OCI-M1 (cell line): ENCODE results near the gene SLC7A6.
A peak's percentile ranks its signal among the peaks of the same experiment; 100 is the strongest.

Experiments
- DNase-seq: peaks from one replicate; lab custom pipeline; 2025; lab: John Stamatoyannopoulos, UW

Gene SLC7A6

DNA sequence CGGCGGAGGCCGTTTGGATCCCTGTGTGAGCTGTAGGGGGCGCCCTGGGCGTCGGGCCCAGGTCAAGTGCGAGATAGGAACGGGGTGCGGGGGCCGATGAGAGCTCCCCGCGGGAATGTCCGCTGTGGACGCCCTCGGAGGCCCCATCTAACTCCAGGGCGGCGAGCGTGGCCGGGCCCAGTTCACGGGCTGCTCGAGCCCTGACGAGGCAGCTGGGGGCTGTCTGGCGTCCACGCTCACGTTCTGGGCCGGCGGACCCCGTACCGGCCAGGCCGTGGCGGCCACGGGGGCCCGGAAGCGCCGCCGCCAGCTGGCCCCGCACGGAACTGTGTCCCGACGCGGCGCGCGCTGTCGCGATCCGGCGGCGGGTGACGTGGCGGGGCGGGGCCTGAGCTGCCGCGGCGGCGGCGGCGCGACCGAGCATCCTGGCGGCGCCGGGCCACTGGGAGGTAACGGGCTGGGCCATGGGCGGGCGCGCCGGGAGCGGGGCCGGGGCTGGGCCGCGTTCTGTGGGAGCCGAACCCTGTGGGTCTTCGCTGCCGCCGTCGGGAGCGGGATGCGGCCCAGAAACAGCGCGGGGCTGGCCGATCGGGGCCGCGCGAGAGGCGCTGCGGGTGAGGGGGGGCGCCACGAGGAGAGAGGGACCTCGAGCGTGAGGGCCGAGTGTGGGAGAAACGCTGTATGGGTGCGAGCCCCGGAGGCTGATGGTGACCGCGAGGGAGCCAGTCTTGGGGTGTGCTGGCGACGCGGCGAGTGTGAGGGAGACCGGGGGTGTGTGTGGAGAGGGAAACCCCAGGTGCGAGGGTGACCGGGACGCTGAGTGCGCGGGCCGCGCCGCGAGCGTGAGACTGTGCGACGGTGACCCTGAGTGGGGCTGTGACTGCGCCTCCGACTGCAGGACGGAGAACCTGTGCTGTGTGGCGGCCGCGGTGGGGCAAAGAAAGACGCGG is at the start of gene SLC7A6:
Gene SLC7A6 (plus strand): TSS at position 399 of the 950 bp plus-strand sequence. CDS start 10,201 bp downstream, outside the sequence.
- DNase-seq: peak; percentile 85

DNA sequence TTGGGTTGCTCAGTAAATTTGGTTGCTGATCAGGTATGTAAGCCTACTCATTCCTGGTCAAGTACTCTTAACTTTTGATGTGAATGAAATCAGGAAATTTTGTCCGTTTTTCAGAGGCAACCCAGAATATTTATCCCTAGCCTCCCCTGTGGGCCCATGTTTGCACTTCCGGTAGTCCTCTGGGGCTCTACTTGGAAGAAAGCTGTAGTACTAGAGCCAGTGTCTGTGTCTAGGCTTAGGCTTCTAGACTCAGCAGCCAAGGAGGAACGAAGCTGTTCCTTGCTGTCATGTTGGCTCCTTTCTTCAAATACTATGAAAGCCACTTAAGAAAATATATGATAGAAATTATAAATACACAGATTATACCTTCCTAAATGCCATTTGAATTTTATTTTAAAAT is 49.6 kb upstream of the SLC7A6 start:
- DNase-seq: no peak

DNA sequence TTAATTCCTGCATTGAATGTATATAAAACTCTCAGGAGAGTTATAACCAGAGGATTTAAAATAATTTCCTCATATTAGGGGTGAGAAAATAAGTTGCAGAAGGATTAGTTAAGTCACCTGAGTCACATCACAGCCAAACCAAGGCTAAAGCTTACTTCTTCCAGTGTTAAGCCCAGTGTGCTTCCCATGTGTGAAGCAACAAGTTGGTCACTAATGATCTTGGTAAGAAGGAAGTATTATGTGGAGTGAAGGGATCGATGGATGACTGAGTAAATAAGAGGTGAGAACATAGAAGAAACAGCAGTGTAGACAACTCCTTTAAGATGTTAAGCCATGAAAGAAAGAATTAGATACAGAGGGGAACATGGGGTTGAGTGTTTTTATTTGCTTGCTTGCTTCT is 49.0 kb upstream of the SLC7A6 start:
- no peak for DNase-seq

DNA sequence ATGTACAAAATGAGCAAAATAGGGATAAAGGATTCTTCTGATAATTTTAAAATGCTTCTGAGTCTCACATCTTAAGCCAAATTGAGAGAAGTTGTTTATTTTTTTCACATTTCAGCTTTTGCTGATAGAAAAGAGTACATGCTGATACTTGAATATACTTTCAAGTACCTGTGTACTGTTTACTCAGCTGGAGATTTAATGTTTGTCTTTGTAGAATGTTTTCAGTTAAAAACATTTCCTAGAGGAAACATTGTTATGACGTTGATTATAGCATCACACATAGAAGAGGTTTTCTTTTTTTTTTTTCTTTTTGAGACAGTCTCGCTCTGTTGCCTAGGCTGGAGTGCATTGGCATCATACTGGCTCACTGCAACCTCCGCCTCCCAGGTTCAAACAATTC is 48.1 kb upstream of the SLC7A6 start:
- no peak for DNase-seq

DNA sequence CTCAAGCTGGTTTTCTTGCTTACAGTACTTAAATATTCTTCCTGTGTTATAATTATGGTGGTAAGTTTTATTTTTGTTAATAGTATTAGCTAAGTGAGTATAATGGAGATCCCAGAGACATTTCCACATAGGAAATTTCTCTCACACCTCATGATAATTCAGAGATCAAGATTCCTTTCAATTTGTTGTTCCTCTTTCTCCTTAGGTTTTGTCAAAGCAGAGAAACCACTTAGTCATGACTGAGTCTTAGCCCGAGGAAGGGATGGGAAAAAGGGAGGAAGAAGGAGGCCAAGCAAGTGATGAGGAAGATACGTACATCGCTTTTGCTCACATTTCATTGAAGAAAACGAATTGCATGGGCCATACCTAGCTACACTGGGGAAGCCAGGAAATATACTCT is 46.8 kb upstream of the SLC7A6 start:
- DNase-seq: peak; percentile 17

DNA sequence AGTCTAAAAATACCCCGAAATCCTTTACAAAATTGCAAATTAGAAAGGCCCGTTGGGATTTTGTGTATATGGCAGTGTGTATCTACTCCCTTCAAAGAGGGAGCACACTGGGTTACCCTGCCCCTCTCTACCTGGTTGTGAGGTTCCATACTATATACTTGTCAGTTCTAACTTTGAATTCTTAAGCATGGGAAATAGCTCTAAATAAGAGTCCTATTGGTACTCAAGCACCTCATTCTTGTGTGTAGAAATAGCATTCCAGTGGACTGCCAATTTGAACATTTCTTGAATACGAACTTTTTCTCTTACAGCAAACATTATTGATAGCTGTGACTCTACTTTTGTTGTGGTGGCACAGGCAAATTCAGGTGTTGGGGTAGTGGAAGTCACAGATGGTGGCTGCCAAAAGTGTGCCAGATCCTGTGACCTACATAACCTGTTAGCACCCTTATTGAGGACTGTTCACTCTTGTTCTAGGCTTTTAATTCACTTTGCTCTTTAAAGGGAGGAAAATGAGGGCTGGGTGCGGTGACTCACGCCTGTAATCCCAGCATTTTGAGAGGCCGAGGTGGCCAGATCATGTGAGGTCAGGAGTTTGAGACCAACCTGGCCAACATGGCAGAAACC is 44.5 kb upstream of the SLC7A6 start:
- no peak for DNase-seq

DNA sequence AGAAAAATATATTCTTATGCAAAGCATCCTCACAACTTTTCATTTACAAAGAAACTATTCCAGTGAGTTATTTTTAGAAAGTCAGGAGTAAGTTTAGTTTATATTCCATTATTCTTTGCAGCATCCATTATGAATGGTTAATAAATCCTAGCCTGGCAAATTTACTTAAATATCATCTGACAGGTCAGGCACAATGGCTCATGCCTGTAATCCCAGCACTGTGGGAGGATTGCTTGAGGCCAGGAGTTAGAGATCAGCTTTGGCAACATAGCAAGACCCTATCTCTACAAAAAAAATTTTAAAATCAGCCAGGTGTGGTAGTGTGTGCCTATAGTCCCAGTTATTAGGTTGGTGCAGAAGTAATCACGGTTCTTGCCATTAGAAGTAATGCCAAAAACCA is 41.3 kb upstream of the SLC7A6 start:
- no peak for DNase-seq

DNA sequence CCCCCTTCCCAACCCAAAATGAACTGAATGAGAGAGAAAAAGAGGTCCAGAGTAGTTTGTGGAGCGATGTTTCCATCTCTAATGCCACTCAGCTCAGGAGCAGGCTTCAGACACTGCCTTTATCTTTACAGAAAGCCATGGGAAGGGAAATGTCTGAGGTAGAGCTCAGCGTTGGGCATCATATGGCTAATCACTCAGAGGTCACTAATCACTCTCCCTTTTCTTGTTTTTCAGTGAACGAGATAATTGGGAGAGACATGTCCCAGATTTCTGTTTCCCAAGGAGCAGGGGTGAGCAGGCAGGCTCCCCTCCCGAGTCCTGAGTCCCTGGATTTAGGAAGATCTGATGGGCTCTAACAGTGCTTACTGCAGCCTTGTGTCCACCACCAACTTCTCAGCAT is 38.2 kb upstream of the SLC7A6 start:
- DNase-seq: no peak

DNA sequence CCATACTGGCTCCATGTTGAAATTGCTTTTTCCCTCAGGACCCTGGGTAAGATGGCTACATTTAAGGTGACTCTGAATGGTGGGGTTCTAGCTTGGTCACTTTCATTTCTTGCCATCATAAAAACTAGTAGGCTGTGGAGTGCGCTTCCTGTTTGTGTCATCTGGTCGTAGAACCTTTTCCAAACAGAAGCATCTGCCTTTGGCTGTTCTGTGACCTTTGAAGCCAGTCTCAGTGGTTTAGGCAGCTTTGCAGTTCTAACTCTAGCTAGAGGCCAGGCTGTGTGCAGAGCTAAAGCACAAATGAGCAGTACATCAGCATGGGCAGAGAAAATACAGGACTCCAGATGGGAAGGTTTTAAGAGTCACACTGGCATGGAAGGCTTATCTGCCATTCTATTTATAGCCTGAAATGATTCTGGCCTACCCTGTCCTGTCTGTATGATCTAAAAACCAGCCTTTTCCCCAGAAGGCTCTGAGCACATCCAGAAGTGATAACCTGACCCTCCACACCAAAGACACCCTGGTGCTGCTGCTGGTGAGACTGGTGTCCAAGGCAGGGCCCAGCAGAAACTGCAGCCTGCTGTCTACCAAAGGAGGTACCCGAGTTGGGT is 37.0 kb upstream of the SLC7A6 start:
- peak; percentile 18 for DNase-seq

DNA sequence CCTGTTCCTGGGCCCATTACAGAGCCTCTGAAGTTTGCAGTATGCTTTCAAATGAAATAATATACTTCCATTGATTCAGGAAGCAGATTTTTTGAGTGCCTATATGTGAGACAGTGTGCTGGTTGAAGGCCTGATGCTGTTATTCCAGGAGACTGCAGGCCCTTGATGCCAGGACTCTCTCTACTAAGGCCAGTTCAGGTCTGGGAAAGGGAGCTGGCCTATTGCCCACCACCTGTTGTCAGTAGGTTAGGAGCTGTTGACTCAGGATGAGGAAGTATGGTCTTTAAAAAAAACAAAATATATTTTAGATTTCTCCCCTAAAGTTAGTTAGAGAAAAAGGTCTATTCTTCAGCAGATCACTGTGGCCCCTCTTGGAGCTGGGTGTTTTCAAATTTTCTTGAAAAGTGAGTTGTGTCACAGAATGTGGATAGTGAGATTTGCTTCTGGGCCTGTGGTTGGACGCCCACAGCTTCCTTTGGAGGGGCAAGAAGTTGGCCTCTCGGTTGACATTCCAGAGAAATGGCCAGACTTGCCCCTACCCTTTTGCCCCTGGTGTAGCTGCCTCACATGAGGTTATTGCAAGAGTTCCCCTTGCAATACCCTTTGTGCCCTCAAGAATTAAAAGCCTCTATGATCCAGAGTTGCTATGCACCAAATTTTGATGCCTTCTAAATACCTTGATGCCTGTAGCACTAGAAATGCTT is 36.3 kb upstream of the SLC7A6 start:
- DNase-seq: no peak

DNA sequence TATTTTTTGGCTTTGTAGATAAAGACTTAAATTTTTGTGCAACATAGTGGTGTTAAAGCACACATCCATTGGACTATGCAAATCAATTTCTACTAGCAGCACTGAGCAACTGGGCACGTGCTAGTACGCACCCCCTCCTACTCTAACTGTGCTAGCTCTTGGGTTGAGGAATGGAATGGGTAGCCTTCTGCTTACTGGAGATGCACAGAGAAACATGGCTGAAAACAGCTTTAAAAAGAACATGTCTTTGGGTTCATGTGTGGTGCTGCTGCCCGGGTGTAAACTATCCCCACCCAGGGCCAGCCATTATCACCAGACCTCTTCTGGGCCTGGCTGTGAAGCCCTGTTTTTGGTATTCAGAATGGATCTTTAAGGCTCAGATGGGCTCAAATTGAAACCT is 35.7 kb upstream of the SLC7A6 start:
- DNase-seq: no peak

DNA sequence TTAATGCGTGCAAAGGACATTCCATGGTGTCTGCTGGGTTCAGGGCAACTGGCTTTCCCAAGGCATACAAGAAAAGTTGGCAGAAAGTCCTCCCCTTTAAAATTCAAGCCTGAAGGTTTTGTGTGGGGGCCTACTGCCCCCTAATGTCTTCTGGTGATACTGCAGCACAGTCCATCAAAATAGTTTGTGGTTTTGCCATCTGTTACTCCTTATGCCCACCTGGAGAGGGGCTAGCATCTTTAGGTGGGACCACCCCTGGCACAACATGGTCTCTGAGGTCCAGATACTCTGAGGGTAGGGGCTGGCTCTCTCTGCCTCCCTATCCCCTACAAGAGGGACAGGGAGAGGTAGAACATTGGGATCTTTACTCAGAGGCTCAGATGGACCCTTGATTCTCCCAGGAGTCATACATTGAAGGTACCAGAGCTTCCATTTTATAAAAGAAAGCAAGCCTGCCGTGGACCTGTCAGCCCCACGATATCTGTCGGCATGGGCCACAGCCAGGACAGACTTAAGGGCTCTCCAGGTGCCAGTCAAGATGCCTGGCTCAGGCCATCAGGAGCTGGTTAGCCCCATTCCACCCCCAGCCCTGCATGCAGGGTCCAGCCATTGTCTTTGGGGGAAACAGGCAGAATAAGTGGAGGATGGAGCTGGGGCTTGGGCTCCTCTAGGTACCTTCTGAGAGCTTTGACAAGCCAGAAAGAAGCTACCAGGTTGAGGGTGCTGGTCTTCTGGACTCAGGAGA is 34.7 kb upstream of the SLC7A6 start:
- DNase-seq: peak; percentile 70

DNA sequence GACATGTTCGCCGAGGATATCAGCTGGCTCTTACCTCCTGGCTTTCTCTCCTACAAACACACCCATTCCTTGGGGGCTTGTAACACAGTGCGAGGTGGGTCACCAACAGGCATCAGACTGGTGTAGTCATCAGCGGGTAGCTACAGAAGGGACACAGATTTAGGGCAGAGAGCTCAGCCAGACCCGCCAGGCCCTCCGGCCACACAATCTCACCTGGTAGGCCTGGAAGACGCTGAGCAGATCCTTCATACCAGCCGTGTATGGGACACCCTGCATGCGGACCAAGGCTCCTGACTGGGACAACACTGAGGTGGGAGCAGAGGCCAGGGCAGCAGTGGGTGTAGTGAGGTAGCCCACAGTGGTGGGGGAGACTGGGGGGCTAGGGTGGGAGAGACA is 34.2 kb upstream of the SLC7A6 start:
- no peak for DNase-seq

DNA sequence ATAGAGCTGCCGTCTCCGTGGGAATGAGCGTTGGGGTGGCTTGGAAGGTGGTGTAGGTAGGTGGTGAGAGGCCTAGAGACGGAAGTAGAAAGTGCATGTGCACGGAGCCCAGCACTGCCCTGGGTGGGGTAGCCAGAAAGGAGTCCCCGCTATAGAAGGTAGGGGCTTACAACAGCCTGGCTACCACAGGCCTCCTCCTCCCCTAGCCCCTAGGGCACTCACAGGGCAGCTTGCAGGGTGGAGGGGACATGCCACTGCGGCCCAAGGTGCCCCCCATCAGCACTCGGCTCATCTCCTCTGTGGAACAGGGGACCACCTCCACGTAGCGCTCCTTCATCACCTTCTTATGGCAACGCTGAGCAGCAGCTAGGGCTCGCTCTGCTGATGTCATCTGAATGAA is 33.4 kb upstream of the SLC7A6 start:
- DNase-seq: no peak

DNA sequence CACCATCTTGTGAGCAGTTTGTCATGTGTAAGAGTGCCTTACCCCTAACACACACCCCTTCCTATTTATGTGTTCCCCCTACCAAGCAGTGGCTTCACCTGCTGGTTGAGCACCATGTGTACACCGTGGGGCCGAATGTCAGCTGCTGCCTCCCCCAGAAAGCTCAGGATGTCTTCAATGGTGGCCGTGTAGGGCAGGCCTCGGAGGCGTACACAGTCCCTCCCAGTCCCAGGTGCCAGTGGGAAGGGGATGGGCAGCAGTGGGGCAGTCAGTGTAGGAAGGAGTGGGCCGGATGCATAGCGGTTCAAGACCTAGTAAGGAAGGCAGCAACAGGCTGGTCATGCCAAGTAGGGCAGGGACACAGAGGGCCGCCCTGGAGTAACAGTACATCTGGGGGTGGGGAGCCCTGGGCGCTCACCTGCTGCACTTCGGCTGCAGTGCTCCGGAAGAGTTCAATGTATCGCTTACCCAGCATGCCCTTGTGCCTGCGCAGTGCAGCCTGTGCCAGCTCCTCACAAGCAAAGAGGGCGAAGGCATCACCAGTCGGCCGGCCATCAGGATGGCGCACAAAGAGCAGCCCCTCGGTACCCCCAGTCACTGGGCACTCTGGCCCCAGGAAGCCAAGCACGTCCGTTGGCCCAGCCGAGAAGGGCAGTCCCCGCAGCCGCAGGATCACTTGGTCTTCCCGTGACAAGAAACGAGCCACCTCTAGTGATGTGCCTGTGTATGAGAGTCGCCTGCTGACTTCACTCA is 32.8 kb upstream of the SLC7A6 start:
- no peak for DNase-seq

DNA sequence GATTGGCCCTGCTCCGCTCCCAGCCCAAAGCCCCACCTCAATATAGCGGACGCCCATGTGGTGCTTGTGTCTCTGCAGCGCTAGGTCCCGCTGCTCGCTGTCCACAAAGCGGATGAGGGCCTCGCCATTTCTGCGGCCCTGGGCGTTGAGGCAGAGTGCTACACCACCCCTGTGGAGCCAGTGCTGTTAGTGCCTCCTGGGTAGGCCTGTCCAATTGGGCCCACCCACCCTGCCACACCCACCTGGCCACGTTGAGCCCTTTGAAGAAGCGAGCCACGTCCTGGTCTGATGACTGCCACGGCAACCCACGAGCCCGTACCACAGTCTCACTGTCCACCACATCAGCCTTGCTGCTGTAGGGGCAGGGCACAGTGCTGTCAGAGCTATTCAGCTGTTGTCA is 32.0 kb upstream of the SLC7A6 start:
- no peak for DNase-seq

DNA sequence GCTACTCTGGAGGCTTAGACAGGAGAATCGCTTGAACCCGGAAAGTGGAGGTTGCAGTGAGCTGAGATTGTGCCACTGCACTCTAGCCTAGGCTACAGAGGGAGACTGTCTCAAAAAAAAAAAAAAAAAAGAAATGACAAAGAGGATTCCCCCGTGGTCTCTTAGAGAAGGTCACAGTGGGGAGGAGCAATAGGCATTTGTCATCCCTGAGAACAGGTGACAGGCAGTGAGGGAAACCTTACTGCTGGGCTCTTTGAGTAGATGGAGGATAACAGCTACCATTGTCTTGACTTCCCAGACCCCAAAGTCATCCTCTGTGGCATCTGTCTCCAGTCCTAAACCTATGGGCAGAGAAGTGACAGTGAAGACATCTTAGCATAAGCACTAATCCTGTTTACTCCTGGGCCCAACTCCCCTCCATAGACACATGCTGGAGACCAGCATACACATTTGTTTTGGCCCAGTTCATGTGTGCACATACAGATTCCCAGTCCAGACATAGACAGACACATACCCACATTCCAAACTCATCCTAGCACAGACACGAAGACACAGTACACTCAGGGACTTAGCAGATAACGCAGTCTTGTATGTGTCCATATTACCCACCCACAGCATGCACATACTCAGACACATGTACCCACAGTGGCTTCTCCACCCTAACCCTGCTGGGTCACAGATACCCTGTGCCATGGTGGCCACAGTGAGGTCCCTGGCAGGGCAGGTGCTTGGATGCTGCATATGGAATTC is 31.1 kb upstream of the SLC7A6 start:
- DNase-seq: no peak

DNA sequence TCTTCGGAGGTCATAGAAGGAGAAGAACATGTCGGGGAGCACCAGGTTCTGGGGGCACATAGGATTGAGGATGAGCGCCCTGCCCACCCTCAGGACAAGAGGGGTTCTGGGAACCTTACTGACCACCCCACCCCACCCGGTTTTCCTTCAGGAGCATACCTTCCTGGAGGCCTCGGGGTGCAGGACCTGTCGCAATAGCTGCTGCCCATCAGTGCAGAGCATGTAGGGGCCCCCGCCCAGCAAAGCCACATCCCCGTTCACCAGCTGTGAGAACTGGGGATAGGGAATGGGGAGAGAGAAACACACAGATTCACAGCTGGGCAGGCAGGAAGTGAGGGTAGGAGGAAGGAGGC is 30.5 kb upstream of the SLC7A6 start:
- DNase-seq: no peak

DNA sequence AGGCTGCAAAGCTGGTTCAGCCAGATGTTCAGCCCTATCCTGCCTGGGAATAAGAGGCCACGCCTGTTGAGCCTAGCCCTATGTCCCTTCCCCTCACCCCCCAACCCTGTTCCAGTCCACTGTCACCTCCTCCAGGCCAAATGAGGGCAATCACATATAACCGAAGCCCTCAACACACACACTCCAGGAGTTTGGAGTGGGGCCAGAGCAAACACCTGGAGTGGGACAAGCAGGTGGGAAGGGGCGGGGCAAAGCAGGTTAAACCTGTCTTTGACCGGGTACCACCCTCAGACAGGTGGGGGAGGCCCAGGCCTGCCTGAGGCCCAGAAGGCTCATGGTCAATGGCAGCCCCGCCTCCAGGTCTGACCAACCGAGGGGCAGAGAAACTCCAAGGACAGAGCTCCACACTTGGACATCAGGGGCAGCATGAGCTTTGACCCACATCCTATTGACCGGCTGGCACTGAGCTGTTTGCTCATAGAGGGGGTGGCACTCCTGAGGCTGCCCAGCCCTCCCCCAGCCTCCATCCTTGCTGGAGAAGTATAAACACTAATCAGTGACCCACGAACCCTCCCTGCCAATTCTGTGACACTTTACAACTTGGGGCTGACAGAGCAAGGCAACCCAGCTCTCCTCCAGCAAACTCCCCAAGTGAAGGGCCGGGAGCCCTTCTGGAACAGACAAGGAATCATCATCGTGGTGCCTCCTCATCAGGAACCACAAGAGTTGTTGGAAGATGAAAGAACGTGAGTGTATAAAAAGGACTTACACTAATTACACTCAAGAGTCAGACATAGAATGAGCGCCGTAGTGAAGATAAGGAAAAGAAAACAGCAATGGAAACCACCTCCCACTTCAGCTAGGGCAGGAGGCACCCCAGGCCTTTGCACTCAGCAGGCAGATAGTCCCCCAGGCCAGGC is 29.9 kb upstream of the SLC7A6 start:
- peak; percentile 13 for DNase-seq
